CD4-positive, alpha-beta T cell treated with Interleukin-21 for 1 hour (primary cell): ENCODE data around the gene MST1.

Experiments
- DNase-seq: peaks from one replicate; pipeline ENCODE4 v3.0.0-alpha.2; 2020

The MST1 gene

GRCh38 chr3:49654955-49655556 lies 34.2 kb downstream of the MST1 start:
- DNase-seq: no peak

- DNase-seq: no peak
These were observed 35.0 kb downstream of the MST1 start for GRCh38 chr3:49654176-49654825.

GRCh38 chr3:49653621-49654020 lies 35.7 kb downstream of the MST1 start:
- no peak for DNase-seq

- DNase-seq: no peak
These were observed 36.3 kb downstream of the MST1 start for GRCh38 chr3:49652903-49653415.

GRCh38 chr3:49652218-49652902 lies 36.9 kb downstream of the MST1 start:
- no peak for DNase-seq

- no peak for DNase-seq
These were observed 38.6 kb downstream of the MST1 start for GRCh38 chr3:49650637-49651036.

GRCh38 chr3:49650177-49650576 lies 39.1 kb downstream of the MST1 start:
- DNase-seq: no peak

GRCh38 chr3:49649576-49649975 lies 39.7 kb downstream of the MST1 start:
- DNase-seq: no peak

- DNase-seq: no peak
These were observed 40.8 kb downstream of the MST1 start for GRCh38 chr3:49648354-49649019.

GRCh38 chr3:49647741-49648140 lies 41.5 kb downstream of the MST1 start:
- DNase-seq: no peak

- no peak for DNase-seq
These were observed 43.0 kb downstream of the MST1 start for GRCh38 chr3:49646236-49646635.

- no peak for DNase-seq
These were observed 44.6 kb downstream of the MST1 start for GRCh38 chr3:49644684-49645083.

- no peak for DNase-seq
These were observed 46.5 kb downstream of the MST1 start for GRCh38 chr3:49642708-49643145.

- no peak for DNase-seq
These were observed 47.2 kb downstream of the MST1 start for GRCh38 chr3:49641921-49642707.

- DNase-seq: no peak
These were observed 48.0 kb downstream of the MST1 start for GRCh38 chr3:49641292-49641691.

GRCh38 chr3:49639551-49639950 lies 49.7 kb downstream of the MST1 start:
- no peak for DNase-seq

GRCh38 chr3:49638445-49638844 lies 50.8 kb downstream of the MST1 start:
- no peak for DNase-seq

GRCh38 chr3:49636883-49637609 lies 52.2 kb downstream of the MST1 start:
- no peak for DNase-seq

GRCh38 chr3:49634736-49635135 lies 54.5 kb downstream of the MST1 start:
- DNase-seq: no peak
